GM21447 (cell line): ENCODE data around the gene PRELP.
"Not testable (repeated sequence)": the region's sequence is repeated elsewhere in the genome, so short reads cannot be mapped to it uniquely, and the experiment has no call there.

ENCODE experiments used
- ATAC-seq: cut with Tn5 transposase; IDR thresholded peaks from one replicate; pipeline ENCODE4 v1.9.1; 2021; ENCODE audit not compliant: unreplicated experiment

The PRELP gene

DNA sequence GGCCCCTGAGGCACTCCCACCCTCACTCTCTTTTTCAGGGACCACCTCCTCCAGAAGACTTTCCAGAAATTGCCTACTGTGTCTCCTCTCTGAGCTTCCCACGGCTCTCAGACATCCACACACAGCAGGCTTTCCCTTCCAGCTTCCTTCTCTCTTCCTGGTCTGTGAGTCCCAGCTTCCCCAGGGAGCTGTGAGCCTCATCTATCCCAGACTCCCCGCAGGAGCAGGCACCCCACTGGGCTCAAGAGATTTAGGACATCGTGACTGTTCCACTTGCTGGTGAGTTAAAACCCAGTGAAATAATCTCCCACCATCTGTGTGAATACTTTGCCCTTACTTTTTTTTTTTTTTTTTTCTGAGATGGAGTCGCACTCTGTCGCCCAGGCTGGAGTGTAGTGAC is 22.0 kb upstream of the PRELP start:
- no peak for ATAC-seq

DNA sequence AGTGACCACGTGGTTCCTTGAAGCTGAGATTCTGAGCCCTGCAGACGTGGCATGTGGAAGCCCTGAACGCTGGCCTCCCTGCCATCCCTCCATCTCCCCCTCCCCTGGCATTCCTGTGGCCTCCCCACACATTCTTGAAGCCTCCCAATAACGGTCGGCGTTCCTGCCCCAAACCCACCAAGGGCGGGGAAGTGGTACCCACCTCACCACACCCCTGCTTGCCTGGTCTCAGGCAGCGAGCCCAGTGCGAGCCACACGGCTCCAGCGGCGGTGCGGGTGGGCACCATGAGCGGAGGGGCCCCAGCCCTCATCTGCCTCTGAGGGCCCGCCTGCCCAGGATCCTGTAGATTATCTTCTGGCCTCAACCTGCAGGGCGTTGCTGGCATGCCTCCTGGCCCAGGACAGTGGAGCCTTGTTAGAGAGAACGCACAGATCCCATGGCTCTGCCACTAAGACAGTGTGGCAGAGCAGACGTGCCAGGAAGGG is 20.6 kb upstream of the PRELP start:
- ATAC-seq = no peak

DNA sequence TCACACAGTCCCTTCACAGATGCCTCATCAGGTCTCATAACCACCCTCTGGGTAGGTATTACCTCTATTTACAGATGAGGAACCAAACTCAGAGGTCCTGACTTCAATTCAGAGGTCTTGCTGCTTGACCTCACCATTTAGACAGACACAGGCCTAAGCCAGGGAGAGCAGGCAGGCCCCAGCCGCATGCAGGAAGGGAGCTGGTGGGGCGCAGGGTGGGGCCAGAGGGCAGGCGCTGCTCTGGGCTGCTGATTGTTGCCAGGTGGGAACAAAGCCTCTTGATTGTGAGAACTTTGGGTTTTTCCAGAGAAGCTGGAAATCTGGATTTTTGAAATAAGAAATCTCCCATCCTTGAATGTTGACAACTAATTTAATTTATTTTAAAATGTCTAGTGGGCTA is 19.9 kb upstream of the PRELP start:
- ATAC-seq = no peak

DNA sequence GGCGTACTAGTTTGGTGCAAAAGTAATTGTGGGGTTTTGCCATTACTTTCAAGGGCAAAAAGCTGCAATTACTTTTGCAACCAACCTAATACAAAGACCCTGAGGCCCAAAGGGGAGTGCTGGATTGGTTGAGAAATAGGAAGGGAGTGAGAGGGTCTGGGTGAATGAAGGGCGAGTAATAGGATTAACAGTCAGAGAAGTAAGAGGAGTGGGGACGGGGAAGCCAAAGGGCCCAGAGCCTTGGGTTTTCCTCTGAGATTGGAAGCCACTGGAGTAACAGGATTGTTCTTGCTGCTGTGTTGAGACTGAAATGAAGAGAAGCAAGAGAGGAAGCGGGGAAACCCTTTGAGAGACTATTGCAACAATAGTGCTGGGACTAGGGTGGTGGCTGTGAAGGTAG is 19.0 kb upstream of the PRELP start:
- ATAC-seq = no peak

DNA sequence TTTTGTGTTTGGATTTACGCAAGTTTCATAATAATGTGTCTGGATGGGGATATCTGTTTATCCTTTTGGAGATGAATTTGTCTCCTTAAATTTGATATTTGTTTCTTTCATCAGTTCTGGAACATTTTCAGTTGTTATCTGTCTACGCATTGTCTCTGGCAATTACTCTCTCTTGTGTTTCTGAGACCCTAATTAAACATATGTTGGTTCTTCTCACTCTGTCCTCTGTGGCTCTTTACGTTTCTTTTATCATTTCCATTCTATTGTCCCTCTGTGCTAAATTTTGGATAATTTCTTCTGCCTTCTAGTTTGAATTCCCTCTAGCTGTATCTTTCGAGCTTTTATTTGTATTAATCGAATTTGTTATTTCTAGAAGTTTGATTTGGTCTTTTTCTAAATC is 17.5 kb upstream of the PRELP start:
- no peak for ATAC-seq

DNA sequence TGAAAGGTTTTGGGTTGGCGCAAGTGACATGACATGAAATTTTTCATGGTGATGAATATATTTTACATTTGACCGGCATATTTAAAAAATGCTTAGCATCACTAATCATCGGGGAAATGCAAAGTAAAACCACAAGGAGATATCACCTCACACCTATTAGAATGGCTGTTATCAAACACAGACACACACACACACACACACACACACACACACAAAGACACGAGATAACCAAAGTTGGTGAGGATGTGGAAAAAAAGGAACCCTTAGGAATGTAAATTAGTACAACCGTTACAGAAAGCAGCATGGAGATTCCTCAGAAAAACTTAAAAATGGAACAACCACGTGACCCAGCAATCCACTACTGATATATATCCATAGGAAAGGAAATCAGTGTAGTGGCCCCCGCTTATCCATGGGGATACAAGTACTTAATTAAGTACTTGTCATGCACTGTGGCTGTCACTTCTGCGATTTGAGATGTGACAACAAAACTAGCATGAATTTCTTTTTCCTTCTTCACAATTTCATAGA is 15.9 kb upstream of the PRELP start:
- no peak for ATAC-seq

DNA sequence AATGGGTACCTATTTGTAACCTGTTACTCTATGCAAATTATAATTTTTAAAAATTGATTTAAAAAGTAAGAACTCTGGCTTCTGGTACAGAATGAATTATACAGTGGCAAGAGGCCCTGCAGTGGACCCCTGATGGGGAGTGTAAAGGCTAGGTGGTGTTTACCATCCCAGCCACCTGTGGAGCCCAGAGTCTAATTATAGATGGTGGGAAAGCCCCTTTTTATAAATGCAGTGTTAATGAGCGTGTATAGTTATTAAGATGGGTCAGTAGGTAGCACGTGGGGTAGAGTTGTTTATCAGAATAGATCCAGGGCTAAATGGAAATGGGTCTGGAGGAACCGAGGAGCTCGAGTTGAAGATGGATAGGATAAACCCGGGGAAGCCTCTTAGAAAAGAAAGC is 13.9 kb upstream of the PRELP start:
- ATAC-seq = no peak

DNA sequence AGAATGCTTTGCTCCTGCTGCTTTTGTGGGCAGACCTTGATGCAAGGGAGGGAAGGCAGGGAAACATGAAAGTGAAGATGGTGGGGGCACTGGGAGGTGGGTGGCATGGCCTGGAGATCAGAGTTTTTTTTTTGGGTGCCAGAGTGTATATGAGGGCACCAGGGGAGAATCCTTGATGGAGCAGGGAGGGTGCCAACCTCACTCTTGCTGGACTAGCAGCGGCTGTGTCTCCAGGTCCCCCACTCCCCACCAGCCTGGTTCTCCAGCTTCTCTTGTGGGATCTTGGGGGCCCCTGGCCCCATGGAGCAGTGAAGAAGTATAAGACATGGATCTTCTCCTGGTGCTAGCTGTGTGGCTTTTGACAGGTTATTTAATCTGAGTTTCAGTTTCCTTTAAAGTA is 13.5 kb upstream of the PRELP start:
- ATAC-seq = no peak

DNA sequence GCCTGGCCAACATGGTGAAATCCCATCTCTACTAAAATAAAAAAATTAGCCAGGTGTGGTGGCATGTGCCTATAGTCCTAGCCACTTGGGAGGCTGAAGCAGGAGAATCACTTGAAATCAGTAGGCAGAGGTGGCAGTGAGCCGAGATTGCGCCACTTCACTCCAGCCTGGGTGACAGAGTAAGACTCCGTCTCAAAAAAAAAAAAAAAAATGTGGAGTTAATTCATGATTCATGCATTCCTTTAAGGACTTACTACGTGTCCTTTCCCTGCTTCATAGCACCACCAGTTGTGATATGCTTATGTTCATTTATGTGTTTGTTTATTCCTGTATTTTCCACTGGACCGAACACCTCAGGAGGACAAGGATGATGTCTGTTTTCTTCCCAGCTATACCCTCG is 12.7 kb upstream of the PRELP start:
- ATAC-seq = no peak

DNA sequence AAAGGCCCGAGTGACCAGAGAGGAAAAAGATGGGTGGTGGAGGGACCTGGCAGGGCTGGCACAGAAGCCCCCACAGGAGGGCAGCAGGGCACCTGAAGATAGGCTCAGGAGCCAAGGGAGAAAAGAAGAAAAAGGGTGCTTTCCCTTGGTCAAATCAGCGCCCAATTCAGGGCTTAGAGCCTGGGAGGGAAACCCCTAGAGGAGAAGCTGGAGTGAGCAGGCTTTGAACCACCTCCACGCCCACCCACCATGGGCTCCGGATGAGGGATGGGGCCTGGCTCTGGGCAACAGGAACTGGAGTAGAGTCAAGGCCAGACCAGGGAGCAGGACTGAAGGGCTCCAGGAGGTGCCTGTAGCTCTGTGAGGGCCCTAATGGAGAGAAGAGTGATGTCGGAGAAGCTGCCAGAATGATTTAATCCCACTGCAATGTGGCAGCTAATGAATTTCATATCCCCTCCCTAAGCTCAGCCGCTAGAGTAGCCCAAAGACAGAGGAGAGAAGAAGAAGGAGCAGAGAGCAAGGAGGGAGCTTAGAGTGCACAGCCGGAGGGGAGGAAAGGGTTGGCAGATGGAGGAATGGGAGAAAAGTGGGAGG is 12.0 kb upstream of the PRELP start:
- ATAC-seq = no peak

DNA sequence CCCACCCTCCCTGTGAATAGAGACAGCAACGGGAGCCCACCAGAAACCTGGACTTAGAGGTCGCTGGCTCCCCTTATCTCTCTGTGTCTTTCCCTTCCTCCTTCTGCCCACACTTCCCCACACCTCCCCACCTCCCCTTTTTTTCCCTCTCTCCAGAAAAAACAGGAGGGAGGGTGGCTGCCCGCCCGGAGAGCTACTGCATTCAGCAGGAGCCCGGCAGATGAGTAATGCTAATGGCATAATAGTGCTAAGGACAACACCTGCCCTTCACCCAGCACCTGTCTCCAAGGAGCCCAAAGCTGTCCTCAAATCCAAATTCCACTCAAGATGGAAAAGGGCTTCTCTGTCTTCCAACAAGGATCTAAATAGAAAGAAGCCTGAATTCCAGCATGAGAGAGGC is 11.4 kb upstream of the PRELP start:
- no peak for ATAC-seq

DNA sequence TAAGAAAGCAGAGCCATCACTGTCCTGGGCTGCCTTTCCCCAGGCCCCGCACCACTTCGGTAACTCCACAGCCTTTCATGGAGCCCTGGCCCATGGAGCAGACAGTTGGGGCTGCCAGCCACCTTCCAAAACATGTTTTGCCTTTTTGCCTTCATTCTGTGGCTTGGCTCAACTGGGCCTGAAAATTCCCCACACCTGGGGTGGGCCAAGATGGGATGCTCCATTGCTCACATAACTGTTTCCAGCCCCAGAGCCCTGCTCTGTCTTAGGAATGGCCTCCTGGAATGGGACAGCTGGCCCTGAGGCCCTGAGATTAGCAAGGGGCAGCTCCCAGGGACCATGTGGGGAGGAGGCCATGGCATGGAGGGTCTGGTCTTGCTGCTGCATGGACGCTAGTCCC is 10.9 kb upstream of the PRELP start:
- no peak for ATAC-seq

DNA sequence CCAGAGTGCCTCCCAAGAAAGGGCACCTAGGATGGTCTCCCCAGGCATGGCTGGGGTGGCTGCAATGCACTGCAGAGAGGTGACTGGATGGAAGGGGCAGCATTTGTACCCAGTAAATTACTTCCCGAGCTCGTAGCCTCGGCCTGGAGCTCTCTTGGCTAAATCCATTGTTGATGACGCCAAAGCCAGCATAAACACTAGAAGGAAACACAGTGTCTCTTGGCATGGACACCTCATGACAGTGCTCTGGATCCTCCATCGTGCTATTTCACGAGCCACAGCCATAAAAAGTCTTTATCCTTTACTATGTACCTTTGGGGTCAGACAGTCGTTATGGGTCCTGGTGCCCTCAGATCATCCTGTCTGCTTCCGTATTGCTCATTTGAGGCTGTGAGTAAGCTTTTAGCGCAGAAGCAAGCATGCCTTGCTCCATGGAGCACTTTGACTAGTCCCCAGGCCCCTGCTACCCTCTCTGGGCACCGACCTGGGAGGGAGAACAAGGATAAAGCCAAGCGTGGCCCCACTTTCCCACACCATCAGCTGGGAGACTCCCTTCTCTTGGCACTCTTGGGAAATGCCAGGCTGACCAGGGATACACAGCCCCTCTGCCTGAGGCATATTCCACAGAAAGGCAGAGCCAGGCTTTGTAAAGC is 10.3 kb upstream of the PRELP start:
- no peak for ATAC-seq

DNA sequence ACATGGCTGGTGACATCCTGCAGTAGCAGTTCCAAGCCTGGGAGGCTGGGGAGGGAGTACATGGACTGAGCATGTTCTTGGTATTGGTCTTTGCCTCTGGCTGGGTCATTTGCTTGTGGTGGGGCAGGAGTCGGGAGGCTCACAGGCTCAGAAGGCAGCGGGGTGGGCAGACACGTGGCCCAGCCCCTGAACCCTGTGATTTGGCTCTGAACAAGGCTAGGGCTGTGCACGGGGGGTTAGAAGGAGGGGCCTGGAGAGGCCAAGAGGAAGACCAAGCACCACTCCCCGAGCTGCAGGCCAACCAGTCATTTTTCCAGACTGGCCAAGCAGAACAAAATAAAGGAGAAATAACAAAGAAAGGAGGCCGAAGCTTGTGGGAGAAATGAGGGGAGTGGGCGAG is 9.7 kb upstream of the PRELP start:
- no peak for ATAC-seq

DNA sequence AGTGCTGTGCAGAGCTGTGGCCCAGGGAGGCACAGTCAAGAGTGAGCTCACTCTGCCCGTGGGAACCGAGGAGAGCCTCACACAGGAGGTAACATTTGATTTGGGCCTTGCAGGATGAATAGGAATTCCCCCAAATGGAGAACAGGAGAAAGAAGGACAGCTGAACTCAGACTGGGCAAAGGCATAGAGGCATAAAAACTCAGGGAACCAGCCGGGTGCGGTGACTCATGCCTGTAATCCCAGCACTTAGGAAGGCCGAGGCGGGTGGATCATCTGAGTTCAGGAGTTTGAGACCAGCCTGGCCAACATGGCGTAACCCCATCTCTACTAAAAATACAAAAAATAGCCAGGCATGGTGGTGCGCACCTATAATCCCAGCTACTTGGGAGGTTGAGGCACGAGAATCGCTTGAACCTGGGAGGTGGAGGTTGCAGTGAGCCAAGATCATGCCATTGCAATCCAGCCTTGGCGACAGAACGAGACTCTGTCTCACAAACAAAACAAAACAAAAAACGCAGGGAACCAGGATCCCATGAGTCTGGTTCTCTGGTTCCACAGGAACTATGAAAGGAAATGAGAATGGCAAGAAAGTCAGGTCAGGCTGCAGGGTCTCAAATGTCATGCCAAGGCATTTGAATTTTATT is 8.6 kb upstream of the PRELP start:
- not testable (repeated sequence) for ATAC-seq

DNA sequence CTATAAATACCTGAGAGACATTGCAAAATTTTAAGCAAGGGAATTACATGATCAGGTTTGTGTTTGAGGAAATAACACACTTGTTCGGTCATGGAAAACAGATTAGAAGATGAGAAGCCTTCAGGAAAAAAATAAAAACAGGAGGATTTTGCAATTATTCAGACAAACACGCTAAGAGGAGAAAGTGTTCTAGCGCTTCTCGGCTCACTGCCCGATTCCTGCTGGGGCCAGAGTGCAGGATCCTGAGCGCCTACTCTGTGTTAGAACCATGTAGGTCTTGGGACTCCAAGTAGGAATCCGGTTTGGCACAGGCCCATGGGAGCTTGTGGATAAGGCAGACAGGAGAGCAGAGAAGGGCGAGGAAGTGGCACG is 8.1 kb upstream of the PRELP start:
- no peak for ATAC-seq

DNA sequence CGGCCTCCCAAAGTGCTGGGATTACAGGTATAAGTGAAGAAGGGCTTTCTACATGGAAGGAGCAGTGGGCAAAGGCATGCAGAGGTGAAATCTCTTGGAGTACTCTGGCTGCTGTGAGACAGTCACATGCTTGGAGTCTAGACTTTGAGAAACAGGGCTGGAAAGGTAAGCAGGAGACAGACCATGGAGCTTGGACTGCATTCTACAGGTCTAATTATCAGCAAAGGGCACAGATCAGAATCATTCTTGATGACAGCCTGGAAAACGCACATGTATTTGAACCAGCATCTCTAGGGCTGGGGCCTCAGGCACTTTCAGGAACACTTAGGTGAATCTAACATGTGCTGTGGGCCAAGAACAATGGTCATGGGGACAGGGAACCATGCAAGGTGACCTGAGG is 7.3 kb upstream of the PRELP start:
- ATAC-seq = no peak

DNA sequence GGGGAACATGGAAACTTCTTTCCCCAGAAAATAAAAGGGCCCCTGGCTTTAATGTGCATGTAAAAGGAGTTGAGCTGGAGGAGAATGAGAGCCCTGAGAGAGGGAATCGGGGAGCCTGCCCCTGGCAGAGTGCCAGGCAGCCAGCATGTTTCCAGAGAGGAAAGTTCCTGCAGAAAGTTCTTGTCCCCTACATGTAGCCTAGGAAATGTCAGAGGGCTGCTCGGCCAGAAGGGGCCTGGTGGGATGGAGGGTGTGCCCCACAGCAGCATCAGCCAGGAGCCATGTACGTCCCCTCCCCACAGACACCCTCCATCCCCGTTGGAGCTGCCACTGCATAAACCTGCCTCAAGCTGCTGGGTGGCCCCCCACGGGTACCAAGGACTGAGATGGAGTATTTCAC is 5.4 kb upstream of the PRELP start:
- no peak for ATAC-seq

DNA sequence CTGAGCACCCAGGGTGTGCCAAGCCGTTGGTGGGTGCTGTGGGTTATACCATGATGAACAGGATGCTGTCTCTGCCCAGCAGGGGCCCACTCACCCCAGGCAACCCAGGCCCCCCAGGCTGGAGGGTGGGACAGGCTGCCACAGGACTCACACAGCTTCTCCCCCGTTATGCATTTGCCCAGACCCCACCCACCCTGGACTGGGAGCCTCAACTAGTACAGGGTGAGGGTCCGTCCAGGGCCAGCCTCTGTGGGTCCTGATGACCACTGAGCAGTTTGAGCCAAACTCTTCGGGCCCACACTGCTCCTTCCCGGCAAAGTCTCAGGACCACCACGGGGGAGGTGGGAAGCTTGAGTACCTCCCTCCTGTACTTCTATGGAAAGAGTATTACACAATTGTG is 3.8 kb upstream of the PRELP start:
- no peak for ATAC-seq

DNA sequence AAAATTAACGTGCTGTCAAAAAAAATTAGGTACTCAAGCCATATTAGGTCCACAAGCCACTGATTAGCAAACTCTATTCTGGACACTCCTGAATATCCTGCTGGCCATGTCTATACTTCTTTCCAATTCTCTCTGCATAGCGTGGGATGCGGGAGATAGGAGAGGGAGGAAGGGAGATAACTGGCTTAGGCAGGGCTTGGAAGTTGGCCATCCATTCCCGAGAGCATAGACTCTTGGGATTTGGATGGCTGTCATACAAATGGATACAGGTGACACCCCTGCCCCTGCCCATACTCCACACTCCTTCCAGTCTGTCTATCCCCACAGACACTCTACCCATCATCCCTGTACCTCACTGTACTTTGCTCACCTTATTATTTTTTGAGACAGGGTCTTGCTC is 2.3 kb upstream of the PRELP start:
- no peak for ATAC-seq

DNA sequence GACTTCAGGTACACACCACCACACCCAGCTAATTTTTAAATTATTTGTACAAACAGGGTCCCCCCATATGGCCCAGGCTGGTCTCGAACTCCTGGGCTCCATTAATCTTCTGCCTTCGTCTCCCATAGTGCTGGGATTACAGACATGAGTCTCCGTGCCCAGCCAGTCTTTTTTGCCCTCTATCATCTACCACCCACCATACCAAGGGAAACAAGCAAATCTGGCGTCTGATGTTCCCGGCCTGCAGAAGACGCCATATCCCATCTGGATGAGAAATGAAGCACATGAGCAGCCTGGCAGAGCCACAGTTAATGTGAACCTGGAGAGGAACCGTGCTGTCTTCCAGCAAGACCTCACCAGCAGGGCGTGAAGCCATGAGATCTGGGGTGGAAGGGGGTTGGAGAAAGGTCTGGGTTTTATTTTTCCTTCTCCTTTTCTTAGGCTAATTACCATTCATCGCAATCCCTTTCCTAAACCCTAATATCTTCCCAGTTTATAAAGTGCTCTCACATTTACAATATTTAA is 1.8 kb upstream of the PRELP start:
- ATAC-seq = no peak

DNA sequence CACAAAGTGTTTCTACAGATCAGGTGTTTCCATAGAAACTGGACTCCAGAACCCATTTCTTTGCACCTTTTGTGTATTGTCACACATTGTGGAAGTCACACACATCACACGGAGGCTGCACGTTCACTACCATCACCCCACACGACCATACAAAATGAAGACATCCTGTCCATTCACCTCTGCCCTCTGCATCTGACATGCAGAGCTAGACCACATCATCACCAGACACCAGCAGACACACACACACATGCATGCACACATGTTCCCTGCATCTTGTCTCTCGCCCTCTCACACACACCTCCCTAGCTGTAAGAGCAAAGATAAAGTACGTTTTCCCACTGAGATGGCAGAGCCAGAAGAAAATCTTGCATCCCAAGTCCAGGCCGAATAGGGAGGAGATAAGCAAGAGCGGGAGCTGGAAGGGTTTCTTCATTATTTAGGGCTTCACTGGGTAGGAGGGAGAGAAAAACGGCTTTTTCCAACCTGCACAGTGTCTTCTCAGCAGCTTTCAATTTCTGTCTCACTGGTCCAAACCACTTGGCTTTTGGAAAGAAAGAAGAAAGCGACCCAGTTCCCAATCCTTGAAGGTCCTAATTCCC is 709 bp downstream of the PRELP start:
- ATAC-seq = no peak
